ENCODE results near the gene TLX1. TPM values are rescaled to one million over a fixed set of nuclear protein-coding genes. Genes with fewer than 3 reads are reported as not detected.

TLX1 gene
- total RNA-seq, 1 donor from 2014 or later: not detected

- no peak for FAIRE-seq
- no peak overlapping the region for H3K4me3 ChIP-seq (ENCODE audit: low read depth, low read length)
- H3K27me3 ChIP-seq (ENCODE audit: control insufficient read depth, insufficient read depth, low read length): peaks cover 74% of the 10 kb centered on the region
- DNase-seq (ENCODE audit: low read depth): no peak
- no peaks in the 10 kb centered on the region for H3K36me3 ChIP-seq (ENCODE audit: control insufficient read depth, insufficient read depth, low read length)
- TF ChIP-seq, protein P1, sequence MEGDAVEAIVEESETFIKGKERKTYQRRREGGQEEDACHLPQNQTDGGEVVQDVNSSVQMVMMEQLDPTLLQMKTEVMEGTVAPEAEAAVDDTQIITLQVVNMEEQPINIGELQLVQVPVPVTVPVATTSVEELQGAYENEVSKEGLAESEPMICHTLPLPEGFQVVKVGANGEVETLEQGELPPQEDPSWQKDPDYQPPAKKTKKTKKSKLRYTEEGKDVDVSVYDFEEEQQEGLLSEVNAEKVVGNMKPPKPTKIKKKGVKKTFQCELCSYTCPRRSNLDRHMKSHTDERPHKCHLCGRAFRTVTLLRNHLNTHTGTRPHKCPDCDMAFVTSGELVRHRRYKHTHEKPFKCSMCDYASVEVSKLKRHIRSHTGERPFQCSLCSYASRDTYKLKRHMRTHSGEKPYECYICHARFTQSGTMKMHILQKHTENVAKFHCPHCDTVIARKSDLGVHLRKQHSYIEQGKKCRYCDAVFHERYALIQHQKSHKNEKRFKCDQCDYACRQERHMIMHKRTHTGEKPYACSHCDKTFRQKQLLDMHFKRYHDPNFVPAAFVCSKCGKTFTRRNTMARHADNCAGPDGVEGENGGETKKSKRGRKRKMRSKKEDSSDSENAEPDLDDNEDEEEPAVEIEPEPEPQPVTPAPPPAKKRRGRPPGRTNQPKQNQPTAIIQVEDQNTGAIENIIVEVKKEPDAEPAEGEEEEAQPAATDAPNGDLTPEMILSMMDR (IDR thresholded peaks at IDR 0.05; ENCODE audit: insufficient read depth, low read length, severe bottlenecking): no peak
Observed at GRCh38 chr10:101132636-101133473, 1.8 kb downstream of the TLX1 start.

DNA sequence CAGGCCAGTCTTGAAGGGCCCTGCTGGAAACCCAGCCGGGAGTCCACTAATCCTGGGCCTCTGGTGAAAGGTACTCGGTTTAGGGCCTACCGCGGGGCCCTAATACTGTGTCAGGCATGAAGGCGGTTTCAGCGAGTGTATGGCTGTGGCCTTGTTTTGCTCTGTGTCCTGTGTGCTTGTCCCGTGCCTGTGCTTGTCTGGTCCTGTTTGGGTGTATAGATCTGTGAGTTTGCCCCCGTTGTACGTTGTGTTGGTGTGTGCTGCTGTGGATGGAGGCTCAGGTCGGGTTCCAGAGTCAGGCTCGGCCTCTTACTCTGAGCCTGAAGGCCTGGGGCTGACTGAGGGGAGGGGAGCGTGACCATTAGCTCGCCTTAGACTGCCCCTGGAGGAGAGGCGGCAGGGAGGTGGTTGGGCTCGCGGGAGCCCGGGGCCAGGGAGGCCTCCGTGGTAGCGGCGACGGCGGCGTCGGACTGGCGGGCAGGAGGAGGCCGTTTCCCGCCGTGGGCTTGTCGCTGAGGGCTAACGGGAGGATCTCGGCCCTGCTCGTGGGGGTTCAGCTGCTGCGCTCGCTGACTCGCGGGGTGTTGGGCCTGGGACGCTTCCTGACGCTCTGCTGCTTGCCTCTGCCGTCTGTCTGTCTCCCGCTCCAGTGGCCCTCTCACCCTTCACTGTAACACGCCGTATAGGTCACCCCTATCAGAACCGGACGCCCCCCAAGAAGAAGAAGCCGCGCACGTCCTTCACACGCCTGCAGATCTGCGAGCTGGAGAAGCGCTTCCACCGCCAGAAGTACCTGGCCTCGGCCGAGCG is 2.6 kb downstream of the TLX1 start:
- TF ChIP-seq, protein P1 (IDR thresholded peaks at IDR 0.05; ENCODE audit: insufficient read depth, low read length, severe bottlenecking): no peak
- FAIRE-seq (no peak), DNase-seq (ENCODE audit: low read depth) (no peak)
- H3K36me3 ChIP-seq (ENCODE audit: control insufficient read depth, insufficient read depth, low read length): no peaks in the 10 kb centered on the region
- peaks cover 74% of the 10 kb centered on the region for H3K27me3 ChIP-seq (ENCODE audit: control insufficient read depth, insufficient read depth, low read length)
- H3K4me3 ChIP-seq (ENCODE audit: low read depth, low read length): no peak overlapping the region

DNA sequence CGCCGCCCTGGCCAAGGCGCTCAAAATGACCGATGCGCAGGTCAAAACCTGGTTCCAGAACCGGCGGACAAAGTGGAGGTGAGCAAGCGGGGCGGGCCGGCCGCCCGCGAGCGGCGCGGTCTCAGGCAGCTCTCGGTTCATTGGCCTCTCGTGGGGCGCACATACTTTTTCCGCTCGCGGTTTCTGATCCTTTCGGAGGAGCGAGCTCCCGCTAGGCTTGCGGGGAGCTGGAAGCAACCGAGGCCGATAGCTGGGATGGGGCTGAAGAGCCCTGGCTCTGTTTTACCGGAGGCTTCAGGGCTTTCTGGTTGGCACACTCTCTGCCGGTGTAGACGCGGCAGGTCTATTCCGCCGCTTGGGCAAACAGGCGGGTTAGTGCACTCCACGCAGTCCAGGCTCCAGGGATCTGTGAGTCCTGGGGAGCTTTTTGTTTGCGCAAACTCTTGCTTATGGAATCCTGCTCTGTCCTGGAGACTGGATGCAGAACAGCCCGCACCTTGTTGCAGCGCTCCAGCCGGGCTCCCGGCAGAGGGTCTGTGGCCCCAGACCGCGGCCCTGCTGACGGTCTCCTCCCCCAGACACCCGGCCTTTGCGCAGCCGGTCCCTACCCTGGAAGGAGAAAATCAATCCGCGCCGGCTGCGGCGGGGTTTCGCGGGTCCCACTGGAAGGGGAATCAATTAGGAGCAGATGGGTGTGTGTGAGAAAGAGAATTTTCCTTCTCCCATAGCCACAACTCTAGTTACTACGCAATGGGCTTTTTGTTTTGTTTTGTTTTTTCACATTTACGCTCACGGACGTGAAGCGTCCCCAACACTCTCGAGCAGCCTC is 3.4 kb downstream of the TLX1 start:
- TF ChIP-seq, protein P1 (IDR thresholded peaks at IDR 0.05; ENCODE audit: insufficient read depth, low read length, severe bottlenecking): no peak
- Histone ChIP-seq H3K36me3 (ENCODE audit: control insufficient read depth, insufficient read depth, low read length) (no peaks in the 10 kb centered on the region), H3K4me3 (ENCODE audit: low read depth, low read length) (no peak overlapping the region), H3K27me3 (ENCODE audit: control insufficient read depth, insufficient read depth, low read length) (peaks cover 79% of the 10 kb centered on the region)
- FAIRE-seq (no peak), DNase-seq (ENCODE audit: low read depth) (no peak)

DNA sequence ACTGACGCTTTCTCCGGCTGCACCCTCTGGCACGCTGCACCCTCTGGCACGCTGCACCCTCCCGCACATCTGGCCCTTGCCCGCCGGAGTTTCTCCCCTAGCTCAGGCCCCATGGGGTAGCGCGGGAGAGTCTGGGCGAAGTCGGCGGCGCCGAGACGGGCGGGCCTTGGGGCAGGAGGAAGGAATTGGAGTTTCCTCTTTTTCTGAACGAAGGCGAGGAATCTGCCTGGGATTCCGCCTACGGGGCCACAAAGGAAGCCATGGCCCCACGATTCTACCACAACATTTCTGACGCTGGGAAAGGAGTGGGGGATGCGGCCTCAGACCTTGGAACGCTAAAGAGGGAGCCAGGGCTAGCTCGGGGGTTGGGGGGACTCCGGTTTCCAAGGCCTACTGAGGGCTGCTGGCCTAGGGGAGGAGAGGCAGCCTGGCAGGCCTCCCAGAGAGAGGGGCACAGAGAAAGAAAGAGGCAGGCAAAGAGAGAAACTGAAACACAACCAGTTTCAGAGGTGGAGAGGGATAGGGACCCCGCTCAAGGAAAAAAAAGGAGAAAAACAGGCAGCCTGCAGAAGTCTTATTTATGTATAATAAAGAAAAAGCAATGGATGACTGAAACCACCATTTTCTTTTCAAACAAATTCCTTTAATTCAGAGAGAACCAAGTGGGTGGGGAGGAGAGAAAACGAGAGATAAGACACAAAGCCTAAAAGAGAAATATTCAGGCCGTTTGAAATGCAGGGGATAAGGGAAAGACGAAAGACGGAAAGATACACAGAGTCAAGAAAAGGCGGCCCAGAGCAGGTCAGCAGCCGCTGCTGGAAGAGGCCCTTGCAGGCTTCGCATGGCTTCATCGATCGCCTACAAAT is 4.3 kb downstream of the TLX1 start:
- H3K36me3 ChIP-seq (ENCODE audit: control insufficient read depth, insufficient read depth, low read length): no peaks in the 10 kb centered on the region
- FAIRE-seq: no peak
- TF ChIP-seq, protein P1 (IDR thresholded peaks at IDR 0.05; ENCODE audit: insufficient read depth, low read length, severe bottlenecking): no peak
- no peak overlapping the region for H3K4me3 ChIP-seq (ENCODE audit: low read depth, low read length)
- DNase-seq (ENCODE audit: low read depth): no peak
- peaks cover 81% of the 10 kb centered on the region for H3K27me3 ChIP-seq (ENCODE audit: control insufficient read depth, insufficient read depth, low read length)
